Measurements from ENCODE around the gene MARS1.

DNA sequence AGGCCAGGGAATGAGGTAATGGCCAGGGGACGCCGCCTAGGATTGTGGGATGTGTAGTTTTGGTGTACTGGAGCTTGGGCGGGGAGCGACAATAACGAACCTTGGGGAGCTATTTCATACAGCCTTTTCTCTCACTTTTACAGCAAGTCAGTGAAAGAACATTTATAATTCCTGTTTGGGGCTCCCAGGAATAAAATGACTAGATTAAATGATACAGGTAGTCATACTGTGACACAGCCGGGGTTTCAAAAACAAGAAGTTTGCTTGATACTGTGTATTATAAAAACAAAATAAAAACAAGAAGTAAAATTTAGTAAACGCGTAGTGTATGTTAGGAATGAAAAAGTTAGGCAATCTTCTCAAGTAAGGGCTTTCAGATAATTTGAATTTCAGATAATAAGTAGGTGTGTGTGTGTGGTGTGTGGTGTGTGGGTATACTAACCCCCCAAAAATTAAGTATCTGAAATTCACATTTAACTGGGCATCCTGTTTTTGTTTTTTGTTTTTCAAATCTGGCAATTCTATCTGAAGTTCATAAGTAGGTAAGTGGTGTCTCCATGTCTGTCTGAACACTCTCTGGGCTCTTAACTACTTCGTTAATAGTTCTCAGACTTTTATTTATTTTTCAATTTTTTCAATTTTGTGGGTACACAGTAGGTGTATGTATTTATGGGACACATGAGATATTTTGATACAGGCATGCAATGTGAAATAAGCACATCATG is 59.6 kb downstream of the MARS1 start:
- TF ChIP-seq, protein P1, sequence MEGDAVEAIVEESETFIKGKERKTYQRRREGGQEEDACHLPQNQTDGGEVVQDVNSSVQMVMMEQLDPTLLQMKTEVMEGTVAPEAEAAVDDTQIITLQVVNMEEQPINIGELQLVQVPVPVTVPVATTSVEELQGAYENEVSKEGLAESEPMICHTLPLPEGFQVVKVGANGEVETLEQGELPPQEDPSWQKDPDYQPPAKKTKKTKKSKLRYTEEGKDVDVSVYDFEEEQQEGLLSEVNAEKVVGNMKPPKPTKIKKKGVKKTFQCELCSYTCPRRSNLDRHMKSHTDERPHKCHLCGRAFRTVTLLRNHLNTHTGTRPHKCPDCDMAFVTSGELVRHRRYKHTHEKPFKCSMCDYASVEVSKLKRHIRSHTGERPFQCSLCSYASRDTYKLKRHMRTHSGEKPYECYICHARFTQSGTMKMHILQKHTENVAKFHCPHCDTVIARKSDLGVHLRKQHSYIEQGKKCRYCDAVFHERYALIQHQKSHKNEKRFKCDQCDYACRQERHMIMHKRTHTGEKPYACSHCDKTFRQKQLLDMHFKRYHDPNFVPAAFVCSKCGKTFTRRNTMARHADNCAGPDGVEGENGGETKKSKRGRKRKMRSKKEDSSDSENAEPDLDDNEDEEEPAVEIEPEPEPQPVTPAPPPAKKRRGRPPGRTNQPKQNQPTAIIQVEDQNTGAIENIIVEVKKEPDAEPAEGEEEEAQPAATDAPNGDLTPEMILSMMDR (IDR thresholded peaks at IDR 0.05), result no peak
- TF ChIP-seq POLR2A (IDR thresholded peaks at IDR 0.05), result no peak
